Stimulated activated CD8-positive, alpha-beta memory T cell treated with anti-CD3 and anti-CD28 coated beads, Interleukin-15, amount 100 ng/mL, for 4 hours (primary cell): ENCODE measurements around the gene RBM8A.
A peak's percentile ranks its signal among the peaks of the same experiment; 100 is the strongest.

Experiments
- DNase-seq, 2 donors: peaks; one replicate each; pipeline ENCODE4 v3.0.0-alpha.2; 2020; ENCODE audit warnings: low read depth in 2 of 2

RBM8A gene

DNA sequence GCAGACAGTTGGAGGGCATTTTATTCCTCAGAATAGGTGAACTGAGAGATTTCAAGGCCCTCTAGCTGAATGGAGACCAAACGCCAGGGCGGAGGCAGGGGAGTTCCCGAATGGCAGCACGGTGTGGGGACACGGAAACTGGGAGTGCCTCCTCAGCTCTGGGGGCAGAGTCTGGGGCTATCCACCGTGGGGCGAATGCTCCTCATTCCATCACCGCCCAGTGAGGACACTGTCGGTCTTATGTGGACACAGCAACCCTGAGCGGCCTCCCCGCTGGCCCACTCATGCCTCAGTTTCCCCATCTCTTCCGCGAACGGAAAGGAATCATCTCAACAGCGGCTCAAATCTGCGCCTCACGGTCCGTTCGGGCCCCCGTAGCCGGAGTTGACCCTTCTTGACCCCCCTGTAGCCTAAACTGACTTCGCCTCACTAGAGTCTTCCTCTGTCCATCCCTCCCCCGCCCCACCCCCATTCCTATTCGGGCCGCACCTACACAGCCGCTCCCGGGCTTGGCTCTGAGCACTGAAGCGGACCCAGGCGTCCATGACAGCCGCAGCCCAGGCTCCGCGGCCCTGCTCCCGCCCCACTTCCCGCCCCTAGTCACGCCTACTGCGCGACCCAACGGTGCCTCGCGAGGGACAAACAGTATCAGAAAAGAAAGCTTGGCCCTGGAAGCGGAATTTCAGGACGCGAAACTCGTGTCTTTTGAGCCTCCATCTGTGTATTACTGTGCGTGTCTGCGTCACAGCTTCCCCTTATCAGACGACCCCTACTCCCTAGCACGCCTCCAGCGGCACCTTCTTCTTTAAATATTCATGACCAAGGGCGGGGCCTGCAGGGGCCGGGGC is 8.9 kb downstream of the RBM8A start, which contains the start of gene PEX11B:
TSS of gene PEX11B (minus strand) at position 574 of the 848 bp plus-strand sequence. CDS start at position 545, 29 bp downstream.
- DNase-seq, result peak; percentile 81 to 84

DNA sequence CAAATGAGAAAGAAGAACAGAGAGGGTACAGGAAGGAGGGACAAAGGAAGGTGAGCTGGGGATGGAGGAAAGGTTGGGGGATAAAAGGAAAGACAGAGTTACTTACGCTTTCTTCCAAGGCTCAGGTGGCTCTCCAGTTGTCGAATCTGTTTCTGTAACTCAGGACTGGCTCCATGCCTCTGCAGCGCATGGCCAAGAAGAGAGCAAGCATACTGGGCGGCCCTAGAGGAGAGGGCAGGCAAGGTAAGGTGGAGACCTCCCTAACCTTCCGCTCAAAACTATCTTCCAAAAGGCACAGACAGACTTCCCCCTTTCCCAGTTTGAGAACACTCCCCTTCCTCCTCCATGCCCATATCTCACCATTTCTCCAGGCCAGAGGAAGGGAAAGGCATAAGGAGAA is 9.7 kb downstream of the RBM8A start:
- no peak for DNase-seq

DNA sequence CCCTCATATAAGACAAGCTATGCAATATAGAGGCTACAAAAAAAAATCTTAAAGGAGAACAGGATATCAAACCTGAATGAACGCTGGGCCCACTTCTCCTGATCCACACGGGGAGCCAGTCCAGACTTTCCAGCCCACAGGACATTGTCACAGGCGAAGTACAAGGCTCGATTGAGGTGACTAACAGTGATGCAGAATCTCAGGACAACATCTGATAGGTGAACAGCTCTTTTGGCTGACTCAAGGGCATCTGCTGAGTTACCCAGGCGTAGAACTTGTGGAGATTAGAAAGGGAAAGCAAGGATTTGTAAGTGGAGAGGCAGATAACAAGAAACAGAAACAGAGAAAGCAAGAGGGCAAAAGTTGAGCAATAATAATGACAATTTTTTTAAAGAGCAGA is 10.5 kb downstream of the RBM8A start:
- DNase-seq, result no peak

DNA sequence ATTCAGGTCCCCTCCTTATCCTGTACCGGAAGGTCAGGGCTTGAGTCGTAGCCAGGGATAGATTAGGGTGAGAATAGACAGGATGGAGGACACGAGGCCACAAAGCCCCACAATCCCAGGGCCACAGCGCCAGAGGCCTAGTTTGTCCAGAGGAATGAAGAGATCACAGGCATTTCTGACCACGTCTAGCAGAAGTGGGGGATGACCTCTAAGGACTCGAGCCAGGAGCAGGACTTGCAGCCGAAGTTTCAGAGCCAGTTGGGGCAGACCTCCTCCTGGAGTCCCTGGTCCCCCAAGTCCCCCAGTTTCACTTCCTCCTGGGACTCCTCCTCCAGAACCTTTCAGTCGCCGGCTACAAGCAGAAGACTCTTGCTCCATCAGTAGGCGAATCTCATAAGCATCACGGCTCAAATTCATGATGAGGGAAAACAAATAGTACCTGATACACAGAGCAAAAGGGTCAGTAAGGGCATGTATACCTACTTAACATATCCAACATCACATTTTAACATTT is 15.1 kb downstream of the RBM8A start:
- no peak for DNase-seq

DNA sequence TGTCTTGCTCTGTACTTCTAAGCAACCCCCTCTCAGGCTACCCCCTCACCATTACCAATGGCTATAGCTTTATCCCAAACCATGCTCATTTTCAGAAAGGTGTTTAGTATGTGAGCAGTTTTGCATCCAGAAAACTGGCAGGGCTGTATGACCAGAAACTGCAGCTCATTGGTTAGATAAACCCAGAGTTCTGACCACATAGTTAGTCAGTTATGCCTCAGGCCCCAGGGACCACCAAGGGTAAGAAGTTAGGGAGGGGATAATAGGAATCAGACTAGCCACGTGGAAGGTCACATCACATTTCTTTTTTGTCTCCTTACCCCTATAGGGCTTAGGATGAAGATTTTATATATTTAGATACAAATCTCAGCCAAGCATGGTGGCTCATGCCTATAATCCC is 18.6 kb downstream of the RBM8A start:
- DNase-seq, result no peak

DNA sequence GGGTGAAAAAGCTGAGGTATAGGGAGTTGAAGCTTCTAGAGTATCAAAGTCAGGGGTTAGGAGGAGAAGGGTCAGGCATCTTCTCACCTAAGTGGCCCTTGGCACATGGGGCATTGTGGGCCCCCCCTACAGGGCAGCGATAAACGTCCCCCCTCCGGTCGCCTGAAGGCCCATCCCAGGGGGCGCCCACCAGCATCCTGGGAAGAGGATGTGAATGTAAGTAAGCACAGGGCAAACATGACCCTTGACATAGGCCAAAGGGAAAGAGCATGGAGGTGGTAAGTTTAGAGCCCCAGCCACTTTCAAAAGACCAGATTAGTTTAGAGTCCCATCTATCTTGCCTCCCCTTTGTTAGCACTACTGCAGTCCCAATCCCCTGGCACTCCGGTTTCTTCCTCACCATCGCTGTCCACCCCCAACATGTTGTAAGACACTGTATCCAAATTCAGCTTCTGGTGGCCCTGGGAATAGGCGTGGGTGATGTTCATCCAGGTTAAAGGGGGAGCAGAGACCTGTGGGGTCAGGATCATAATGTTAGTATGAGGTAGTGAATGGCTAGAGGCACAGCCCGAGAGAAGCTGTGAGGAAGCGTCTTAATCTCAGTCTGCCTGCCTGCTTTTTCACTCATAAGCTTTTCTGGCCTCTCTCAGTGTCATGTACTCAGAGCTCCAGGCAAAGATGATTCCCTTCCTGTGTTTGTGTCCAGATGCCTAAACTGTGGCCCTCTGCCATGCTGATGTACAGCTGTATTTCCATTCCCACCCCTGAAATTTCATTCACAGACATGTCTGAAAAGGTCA is 20.1 kb downstream of the RBM8A start:
- no peak for DNase-seq

DNA sequence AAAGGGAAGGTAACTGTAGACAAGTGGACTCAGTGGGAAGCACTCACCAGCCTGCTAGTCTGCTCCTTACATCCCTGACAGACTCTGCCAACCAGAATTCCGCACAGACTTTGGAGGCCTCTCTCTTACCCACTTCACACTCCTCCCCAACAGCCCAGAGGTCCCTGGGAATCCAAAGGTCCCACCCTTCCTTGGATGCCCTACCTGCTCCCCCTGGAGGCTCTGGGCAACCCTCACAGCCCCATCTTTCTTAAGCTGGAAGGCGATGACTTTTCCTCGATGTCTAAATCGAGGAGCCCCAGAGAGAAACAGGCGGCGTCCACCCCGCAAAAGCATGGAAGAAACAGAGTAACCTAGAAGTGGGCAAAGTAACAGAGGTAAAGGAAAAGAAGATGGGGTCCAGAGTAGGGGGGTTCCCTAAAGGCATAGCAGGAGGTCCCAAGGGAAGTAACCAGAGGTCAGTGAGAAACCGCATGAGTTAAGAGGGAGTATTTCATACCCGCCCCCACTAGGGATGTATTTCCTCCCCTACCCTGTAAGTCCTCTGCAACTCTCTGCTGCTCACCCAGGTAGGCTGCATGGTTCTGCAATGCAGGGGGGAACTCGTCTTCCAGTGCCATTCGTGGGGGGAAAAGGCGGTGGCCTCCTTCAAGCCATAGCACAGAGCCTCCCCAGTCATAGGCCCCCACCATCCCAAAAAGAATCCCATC is 25.8 kb downstream of the RBM8A start:
- no peak for DNase-seq

DNA sequence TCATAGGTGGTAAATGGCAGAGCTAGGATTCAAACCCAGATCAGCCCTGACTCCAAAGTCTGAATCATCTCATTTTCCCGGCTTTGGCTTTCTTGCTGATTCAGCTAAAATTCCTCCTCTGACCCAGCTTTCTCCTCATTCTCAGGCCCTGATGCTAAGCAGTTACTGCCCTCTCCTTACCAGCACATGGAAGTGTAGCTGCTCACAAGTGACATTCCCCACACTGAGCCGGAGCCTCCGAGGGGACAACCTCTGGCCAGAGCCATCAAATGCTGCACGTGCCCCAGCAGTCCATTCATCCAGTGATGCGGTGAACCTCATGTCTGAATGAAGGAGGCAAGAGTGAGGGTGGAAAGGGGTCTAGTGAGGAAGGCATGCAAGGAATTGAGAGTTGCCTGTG is 28.5 kb downstream of the RBM8A start:
- no peak for DNase-seq

DNA sequence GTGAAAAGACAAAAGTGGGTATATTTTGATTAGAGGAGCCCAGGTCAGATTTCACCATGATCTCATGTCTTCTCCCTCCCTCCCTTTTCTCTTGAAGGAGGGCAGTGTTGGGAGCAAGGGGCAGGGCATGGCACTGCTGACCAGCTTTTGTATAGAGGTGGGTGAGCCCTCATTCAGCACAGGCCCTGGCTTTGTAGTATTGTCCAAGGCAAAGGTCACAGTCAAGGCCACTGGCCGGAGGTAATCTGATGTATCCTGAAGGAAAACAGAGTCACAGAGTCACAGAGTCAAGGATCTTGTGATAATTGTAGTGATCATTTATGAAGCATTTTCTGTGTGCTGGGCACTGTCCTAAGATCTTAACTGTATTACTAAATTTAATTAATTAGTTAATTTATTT is 29.3 kb downstream of the RBM8A start:
- no peak for DNase-seq

DNA sequence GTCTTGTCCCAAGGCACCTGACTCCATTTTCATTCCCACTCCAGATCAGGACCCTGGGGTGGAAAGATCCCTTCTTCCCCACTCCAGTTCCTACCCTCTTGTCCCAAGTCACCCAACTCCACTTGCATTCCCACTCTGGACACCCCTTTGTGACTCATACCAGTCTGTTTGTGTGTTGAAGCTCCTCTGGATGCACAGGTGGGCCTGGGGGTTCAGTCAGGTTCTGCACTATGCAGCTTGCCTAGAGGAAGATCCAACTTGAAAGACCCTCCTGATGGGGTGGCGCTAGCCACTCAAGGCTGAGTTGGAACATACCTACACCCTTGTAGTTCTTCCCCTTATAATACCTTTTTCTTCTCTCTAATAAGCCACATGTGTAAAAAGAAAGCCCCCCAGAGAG is 31.8 kb downstream of the RBM8A start:
- DNase-seq, result no peak

DNA sequence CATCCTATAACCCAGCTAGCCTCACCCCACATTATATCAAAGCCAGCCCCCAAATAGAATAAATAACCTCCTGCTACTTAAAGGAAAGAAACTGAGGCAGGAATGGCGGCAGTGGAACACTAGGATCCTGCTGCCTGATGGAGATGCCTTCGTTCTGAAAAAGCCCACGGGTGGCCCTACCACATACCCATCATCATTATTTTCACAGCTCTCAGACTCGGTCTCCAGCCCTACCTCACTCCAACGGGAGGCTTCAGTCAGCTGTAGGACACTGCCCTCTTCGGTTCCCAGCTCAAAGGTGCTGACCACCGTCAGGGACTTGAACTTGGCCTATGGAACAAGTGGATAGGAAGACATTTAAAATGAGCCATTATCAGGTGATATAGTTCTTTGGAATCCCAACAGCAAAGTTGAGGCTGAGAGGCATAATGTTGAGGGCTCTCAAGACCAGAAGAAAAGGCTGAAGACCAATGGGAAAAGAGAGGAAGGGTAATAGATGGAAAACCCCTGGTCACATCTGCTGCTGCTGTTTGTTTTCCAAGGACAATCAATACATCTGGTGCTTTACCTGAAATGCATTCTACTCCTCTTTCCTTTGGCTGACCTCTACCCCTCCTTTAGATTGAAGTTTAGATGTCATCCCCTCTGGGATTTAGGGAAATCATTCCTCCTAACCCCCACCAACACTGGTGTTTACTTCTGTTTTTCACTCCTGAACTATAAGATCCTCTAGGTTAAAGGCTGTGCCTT is 33.8 kb downstream of the RBM8A start:
- DNase-seq, result no peak

DNA sequence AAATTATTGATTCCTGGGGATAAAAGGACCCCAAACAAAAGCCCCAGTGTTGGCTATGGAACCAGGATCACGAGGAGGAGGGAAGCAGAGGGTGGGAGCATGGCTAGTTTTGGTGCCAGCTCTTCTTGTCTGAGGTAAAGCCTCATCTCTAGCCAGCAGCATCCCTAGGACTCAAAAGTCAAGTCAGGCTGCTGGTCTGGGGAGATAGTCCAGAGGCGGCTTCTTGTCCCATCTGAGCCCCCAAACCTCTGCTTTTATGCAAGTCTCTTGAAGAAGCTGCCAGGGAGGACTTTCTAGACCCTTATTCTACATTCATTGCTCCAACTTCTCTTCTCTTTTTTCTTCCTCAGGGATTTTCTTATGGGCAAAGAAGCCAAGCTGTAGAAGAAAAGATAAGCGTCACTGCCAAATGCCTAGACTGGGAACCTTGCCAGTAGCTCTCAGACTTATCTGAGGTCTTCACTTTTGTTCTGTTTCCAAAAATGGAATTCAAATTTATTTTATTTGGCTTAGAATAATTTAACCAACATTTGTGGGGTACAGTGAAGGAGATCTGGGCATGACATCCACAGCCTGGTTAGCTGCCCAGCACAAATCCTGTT is 34.7 kb downstream of the RBM8A start:
- no peak for DNase-seq

DNA sequence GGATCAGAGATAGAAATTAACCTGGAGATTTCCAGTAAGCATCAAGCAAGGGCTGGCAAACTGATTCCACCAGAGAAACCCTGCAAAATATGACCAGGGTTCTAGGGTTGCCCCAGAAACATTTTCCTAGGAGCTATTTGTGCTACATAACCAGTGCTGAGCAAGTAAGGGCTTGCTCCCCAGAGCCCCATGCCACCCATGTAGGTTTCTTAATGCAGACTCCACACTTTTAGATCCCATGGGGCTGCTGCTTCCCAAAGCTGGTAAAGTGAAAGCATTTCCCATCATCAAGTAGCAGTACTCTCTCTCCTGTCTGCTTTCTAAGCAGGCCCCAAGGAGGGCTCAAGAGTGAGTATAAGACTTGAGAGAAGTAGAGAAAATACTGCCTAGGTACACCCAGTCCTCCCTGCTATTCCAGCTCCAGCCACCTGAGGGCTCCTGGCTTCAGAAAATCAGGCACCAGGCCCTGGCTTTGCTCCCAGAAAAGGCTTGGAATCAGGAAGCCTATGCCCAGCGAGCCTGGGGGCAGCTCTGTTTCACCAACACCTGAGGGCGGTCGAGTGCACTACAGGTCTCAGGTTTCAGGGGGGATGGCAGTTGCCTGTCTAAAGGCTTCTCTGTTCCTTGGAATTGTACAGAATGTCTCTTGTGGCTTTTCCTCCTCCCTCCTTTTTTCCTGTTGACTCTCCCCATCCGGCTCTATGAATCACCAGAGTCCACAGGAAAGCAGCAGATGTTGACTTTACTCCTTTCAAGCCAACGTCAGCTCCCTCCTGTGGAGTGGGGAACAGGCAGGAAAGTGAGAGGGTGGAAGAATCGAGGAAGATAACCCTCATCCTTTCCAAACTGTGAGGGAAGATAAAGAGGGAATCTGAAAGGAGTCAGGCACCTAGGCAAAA is 35.4 kb downstream of the RBM8A start:
- no peak for DNase-seq

DNA sequence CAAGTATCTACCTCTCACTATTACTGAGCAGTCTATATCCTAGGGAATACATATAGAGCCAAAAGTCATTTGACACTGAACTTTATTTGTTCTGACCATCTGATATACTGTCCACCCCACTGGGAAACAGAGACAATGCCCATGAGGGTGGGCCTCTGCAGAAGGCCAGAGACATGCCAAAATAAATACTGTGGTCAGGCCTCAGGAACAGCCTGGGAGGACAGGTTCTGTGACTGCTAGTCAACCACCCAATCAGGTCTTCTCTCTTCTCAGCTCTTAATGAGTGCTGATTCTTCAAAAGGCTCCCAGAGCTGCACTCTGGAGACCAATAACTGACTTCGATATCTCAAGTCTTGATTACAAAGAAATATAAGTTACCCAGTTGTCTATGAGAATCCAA is 36.1 kb downstream of the RBM8A start:
- DNase-seq, result no peak

DNA sequence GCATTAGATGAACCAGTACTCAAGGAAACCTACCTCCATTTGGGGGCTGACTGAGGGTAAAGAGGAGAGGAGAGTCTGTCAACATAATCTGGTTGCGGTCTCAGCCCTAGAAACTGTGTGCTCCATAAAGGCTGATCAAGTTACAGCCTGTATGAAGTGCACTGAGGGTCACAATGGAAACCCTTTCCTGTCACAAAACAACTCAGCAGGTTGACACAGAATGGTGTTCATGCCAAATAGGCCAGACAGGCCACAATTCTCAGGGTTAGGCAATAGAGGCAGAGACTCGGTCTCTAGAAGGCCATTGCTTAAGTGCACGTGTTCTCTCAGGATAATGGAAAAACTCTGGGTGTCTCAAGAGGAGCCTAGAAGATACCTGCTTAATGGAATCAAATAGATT is 37.6 kb downstream of the RBM8A start:
- no peak for DNase-seq

DNA sequence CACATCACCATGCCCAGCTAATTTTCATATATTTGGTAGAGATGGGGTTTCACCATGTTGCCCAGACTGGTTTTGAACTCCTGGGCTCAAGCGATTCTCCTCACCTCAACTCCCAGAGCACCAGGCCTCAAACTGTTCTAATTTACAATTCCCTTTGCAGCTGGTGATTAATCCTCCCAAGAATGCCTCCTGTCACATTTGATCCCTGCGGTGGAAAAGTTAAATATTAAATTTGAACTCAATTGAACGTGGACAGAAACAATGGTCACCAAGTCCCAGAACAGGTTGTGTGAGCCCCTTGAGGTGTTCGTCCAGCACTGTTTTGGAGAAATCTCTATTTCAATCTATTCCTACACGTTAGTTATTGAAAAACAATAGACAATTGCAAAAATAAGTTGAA is 39.7 kb downstream of the RBM8A start:
- DNase-seq, result no peak

DNA sequence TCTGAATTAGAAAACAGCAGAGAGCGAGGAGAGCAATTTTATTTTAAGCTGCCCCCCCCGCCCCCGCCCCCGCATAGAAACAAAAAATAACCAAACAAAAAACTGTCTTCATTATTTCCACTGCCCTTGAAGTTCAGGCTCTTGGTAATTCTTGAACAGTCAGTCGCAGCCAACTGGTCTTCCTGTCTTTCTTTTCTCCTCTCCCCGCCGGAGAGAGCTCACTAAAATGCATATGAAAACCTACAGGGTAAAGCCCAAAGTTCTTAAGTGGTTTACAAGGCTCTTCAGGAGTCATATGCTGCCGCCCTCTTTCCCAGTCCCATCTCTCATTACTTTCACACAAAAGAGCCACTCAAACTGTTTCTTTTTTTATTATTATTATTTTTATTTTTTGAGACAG is 40.5 kb downstream of the RBM8A start:
- DNase-seq, result no peak

DNA sequence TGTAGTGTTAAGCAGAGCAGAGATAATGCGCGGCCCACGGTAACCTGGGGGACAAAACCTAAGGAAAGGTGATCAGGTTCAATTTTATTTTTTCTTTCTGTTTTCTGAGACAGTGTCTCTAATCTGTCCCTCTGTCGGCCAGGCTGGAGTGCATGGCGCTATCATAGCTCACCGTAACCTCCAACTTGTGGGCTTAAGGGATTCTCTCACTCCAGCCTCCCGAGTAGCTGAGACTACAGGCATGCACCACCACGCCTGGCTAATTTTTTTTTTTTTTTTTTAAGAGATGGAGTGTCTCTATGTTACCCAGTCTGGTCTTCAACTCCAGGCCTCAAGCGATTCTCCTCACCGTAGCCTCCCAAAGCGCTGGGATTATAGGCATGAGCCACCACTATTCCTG is 40.9 kb downstream of the RBM8A start:
- DNase-seq, result no peak

DNA sequence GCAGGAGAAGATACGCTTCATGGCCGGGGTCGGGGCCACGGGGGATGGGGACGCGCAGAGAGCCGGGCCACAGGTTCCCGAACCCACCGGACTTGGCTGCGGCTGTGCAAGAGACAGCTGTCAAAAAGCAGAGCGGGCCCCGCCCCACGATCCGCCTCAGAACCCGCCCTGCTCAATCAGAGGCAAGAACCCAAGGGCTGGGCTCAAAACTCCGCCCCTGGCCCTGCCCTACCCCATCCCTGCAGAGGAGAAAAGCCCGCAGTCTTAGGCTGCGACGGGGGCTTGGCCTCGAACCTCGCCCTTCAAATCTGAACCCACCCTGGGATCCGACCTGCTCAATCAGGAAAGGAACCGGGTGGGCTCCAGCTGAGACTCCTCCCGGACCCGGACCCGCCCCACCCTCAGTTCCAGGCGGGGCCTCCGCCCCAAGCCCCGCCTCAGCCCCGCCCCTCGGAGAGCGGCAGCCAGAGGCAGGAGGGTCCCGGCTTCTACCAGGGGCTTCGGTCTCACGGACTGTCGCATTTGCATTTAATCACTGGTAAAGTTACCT is 41.5 kb downstream of the RBM8A start, which contains the start of gene ANKRD35:
TSS of gene ANKRD35 (minus strand) at position 129 of the 550 bp plus-strand sequence. CDS start at position 21, 108 bp downstream.
- peak; percentile 72 to 79 for DNase-seq

DNA sequence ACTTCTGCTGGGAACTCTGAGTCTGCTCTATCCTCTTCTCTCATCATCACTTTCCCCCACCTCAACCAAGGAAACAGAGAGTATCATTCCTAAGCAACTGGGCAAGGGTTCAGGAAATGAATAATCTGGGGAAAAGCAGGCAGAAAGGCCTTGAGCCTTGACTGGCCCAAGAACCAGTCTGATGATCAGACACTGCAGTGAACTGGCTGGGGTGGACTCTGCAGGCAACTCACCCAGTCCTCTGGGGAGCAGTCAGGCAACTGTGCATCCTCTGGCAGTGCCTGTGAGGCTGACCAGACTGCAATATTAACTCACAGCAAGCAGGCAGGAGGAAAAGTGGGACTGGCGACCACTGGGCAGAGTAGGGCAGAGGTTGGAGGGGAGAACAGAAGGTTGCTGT is 42.6 kb downstream of the RBM8A start:
- no peak for DNase-seq
